HS-5 (cell line): Measurements from ENCODE around the gene PRAC2.

ENCODE experiments used
- DNase-seq: peaks from one replicate; pipeline ENCODE4 v3.0.0-alpha.2; 2012; ENCODE audit warnings: low read depth

Gene PRAC2

DNA sequence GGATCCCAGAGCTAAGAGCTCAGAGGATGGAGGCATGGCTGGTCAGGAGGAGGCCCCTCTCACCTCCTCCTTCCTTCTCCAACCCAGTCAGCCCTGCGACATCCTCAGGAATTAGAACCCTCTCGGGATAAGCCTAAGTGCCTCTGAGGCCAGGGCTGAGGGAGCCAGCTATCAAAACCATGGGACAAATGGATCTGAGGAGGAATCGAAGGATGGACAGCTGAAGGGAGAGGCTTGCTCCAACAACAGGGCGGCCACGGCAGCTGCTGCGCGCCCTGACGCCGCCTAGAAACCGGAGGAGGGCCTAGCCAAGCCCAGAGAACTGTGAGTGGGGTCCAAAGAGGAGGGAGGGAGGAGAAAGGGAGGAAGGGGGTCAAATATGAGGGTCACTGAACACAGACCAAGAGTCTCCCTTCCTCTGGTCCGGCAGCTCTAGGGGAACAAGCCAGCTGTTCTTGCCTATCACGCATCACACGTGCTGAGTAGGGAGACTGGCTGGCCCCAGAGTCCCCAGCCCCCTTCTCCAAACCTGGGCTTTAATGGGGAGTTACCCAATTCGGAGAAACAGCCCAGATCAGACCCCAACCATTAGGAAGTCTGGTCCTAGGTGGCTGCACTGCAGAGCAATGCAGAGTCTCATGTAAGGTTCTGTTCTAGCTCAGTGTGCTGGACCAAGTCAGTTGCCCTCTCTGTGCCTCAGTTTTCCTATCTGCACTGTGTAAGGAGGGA is 11.5 kb downstream of the PRAC2 start:
- DNase-seq, result no peak

DNA sequence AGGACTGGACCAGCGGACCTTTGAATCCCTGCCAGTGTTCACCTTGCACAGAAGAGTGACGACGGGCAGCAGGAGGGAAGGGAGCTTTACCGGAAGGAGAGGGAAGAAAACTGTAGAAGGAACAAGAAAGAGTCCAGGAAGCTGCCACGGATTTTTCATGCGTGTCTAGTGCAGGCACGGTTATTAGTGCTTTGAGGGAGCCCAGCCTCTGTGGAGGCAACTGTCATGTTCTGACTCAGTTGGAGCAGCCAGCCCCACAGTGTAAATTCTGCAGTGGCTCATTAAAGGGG is 12.0 kb downstream of the PRAC2 start:
- DNase-seq, result no peak

- no peak for DNase-seq
Measured at GRCh38 chr17:48737330-48738043, 14.5 kb downstream of the PRAC2 start.

DNA sequence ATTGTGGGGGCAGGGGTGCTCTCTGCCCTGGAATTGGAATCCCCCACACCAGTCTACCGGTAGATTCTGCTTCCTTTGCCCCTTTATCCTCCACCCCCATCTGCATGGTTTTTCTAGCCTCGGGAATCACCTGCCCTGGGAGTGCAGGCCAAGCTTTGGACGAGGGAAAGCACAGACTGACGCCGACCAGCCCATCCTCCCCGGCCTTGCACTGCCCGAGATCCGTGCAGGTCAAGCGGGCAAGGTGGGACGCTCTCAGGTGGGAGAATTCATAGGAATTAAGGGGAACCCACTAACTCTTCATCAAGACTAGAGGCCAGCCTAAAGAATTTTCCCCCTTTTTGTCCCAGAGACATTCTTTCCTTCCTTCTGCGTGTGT is 15.4 kb downstream of the PRAC2 start:
- no peak for DNase-seq

- no peak for DNase-seq
Measured at GRCh38 chr17:48738803-48739526, 16.0 kb downstream of the PRAC2 start.

DNA sequence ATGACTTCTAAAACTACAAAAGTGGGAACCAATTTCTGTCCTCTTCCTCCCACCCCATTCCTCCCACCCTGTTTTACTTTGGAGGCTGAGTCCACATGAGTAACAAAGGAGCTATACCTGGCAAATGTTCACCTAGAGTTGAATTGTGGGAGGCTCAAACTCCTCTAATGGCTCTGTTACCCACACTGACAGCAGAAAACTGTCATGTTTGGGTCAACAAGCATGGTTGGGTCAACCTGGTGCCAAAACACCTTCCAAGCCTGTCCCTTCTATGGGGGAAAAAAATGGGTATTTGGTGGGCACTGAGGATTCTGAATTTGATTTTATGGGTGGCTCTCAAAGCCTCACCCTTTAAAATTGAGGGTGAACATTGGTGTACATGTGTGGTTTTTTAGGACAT is 17.6 kb downstream of the PRAC2 start:
- DNase-seq, result no peak

- no peak for DNase-seq
Measured at GRCh38 chr17:48745381-48746275, 22.6 kb downstream of the PRAC2 start.

GRCh38 chr17:48746916-48747444 is 24.0 kb downstream of the PRAC2 start:
- no peak for DNase-seq

- DNase-seq, result no peak
Measured at GRCh38 chr17:48747445-48748363, 24.7 kb downstream of the PRAC2 start.

DNA sequence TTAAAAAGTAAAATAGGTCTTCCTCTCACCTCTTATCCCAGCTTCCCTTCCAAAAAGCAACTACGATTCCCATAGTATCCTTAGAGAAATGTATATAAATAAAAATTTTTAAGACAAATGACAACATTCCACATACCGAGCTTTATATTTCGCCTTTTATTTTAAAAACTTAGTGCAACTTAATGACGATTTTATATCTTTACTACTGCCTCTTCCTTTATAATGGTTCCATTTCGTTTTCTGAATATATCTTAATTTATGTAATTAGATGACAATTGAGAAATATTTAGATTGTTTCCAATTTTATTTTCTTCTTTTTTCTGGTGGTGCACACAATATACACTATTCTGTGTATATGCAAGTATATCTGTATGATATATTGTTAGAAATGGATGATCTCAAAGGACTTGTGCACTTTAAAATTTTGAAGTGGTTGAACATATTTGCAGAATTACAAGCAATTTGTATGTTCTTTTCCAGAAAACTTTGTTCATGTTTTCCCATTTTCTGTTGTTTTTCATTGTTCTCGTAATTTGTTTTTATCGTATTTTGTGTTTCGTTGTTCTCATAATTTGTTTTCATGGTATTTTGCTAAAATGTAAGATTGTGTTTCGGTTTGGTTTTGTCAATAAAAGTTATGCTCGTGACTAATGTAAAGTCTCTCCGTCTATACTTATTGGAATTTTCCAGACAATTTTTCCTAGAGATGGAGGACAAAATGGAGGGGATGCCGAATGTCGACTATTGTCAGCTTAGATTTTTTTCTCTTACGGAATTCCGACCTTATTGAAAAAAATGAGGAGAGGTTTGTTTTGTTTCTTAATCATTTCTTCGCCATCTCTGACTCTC is 26.0 kb downstream of the PRAC2 start:
- DNase-seq, result no peak

DNA sequence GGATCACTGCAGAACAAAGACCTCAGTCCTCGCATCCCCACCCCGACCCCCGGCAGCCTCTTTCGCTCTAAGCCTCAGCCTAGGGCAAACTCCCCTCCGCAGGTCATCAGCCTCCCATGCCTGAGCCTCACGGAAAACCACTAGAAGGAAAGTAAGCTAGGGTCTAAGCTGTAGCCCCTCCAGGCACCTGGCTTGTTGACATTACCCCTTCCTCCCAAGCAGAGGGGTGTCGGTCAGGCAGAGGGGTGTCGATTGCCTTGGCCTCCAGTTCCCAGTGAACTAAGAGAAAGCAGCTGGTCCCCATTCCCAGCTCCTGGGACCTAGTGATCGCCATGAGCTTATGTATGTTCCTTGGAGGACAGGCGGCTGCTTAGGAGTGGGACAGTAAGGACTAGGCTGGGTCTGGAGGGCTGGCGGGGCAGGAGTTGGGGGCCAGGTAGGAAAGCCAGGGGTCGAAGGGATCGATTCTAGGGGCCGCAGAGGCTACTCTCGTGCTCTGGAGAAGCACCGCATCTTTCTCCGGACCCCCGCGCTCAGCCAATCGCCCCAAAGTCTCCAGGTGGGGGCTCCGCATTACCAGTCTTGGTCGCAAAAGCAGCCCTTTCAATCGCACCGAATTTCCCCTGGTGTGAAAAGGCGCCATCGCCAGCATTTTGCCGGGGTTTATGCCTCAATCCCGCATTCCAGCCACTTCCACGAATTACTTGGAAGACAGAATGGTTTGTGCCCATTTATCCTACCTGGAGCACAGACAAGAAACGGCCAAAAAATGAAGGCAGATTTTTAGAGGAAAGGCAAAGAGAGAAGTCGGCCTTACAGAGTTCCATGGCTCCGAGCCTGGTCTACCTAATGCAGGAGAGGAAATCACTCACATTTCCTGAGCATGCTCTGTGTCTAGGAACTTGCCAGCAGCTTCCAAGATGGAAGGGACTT is 26.9 kb downstream of the PRAC2 start:
- DNase-seq, result no peak

DNA sequence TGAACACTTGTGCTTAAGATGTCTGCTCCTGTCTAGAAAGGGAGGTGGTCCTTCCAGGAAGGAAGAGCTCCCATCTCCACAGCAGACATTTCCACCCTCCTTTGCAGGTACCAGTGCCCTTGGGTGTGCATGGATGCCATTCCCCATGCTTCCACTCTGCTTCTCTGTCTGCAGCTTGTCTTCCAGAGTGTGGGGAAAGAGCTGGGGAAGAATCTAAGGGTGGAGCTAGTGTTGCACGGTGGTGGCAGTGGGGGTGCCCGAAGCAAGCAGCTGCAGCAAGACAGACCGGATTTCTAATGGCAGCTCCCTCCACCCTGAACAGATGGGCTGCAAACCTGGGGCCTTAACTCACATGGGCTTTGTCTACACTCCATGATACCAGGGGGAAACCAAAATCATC is 28.2 kb downstream of the PRAC2 start:
- DNase-seq, result no peak

DNA sequence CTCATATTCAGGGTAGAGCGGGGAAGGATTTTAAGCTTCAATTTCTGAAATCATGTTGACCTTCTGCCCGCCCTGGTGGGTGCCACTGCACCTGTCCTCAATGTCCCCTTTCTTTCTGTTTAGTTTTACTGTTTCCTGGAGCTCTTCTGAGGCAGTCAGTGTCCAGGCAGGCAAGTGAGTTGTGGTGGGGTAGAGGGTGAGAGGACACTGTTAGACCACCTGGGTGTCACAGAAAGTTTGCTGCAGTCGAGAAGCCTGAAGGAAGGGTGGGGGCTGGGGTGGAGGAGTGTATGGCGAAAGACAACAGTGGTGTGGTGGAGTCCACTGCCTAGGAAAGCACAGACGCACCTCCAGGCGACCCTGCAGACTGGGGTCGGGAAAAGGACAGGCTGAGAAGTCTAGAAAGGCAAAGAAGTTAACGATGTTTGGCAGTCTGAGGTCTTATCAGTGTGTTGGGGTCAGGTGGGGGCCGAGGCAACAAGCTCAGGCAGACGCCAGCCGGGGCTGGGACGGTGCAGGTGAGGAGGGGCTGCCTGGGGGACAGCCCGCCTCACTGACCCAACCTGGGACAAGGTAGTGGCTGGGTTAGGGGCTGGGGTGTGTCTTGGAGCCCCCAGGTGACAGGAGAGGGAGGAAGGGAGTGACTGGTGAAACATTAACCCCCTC is 28.9 kb downstream of the PRAC2 start:
- no peak for DNase-seq

- no peak for DNase-seq
Measured at GRCh38 chr17:48752399-48753288, 29.7 kb downstream of the PRAC2 start.

- peak; percentile 48 for DNase-seq
Measured at GRCh38 chr17:48753794-48754499, 31.0 kb downstream of the PRAC2 start.

- no peak for DNase-seq
Measured at GRCh38 chr17:48754500-48755261, 31.7 kb downstream of the PRAC2 start.
